Germinal center (tissue), 1 donor: ENCODE measurements around the gene CAB39L.
A peak's percentile ranks its signal among the peaks of the same experiment; 100 is the strongest.

Experiments used
- DNase-seq: peaks from one replicate; pipeline ENCODE4 v3.0.0; 2012; ENCODE audit warnings: mixed read lengths, low spot score

CAB39L gene

GRCh38 chr13:49443704-49444523 is at the start of gene CAB39L, which contains the start of gene SETDB2:
CAB39L (minus strand) TSS chr13:49444064; CDS start chr13:49382910, 61,154 bp downstream.
SETDB2 (plus strand) TSS chr13:49444274; CDS start chr13:49451894, 7,620 bp downstream.
- DNase-seq, result peak; percentile 97

- no peak for DNase-seq
These were observed 44.7 kb upstream of the CAB39L start for GRCh38 chr13:49488563-49488962.

GRCh38 chr13:49481788-49482187 is 37.9 kb upstream of the CAB39L start:
- no peak for DNase-seq

GRCh38 chr13:49476529-49476928 is 32.7 kb upstream of the CAB39L start:
- no peak for DNase-seq

- no peak for DNase-seq
These were observed 28.3 kb upstream of the CAB39L start for GRCh38 chr13:49472186-49472585.

GRCh38 chr13:49466292-49466838 is 22.5 kb upstream of the CAB39L start:
- no peak for DNase-seq

GRCh38 chr13:49464621-49465325 is 20.9 kb upstream of the CAB39L start:
- no peak for DNase-seq

GRCh38 chr13:49464085-49464484 is 20.2 kb upstream of the CAB39L start:
- DNase-seq, result no peak

- no peak for DNase-seq
These were observed 15.7 kb upstream of the CAB39L start for GRCh38 chr13:49459580-49459979.

GRCh38 chr13:49457221-49457620 is 13.4 kb upstream of the CAB39L start:
- DNase-seq, result no peak

GRCh38 chr13:49456156-49456555 is 12.3 kb upstream of the CAB39L start:
- DNase-seq, result no peak

GRCh38 chr13:49455007-49455398 is 11.1 kb upstream of the CAB39L start:
- DNase-seq, result no peak

- peak; percentile 14 for DNase-seq
These were observed 10.6 kb upstream of the CAB39L start for GRCh38 chr13:49454388-49455006.

GRCh38 chr13:49453465-49453864 is 9.6 kb upstream of the CAB39L start:
- no peak for DNase-seq

- DNase-seq, result no peak
These were observed 9.0 kb upstream of the CAB39L start for GRCh38 chr13:49452725-49453457.

GRCh38 chr13:49450105-49450819 is 6.4 kb upstream of the CAB39L start:
- DNase-seq, result no peak

GRCh38 chr13:49448753-49449152 is 4.9 kb upstream of the CAB39L start:
- no peak for DNase-seq

- DNase-seq, result no peak
These were observed 2.6 kb upstream of the CAB39L start for GRCh38 chr13:49446473-49446872.

GRCh38 chr13:49444524-49445395 is 896 bp upstream of the CAB39L start:
- peak; percentile 60 for DNase-seq

- DNase-seq, result peak; percentile 28
These were observed 534 bp downstream of the CAB39L start for GRCh38 chr13:49443357-49443703.
